ENCODE measurements around the gene ALKBH5. TPM values are rescaled to one million over a fixed set of nuclear protein-coding genes. Genes with fewer than 3 reads are reported as not detected.
A peak's percentile ranks its signal among the peaks of the same experiment; 100 is the strongest.

The ALKBH5 gene
- total and polyA plus RNA-seq, 9 of the 15 experiments (the other 6 are each of a cell fraction or from before 2014, with no cell fraction given): 11.4 to 70.0 (median 47.4) TPM

- TF ChIP-seq ZNF655 (CRISPR knock-in tag; IDR thresholded peaks at IDR 0.05): no peak
- TF ChIP-seq ZNF263 (CRISPR knock-in tag; IDR thresholded peaks at IDR 0.05; ENCODE audit: borderline replicate concordance): 0 out of 2 replicates have a peak, but pooled peaks have one; percentile 30
- no peak for TF ChIP-seq ZBTB34 (CRISPR knock-in tag; IDR thresholded peaks at IDR 0.05)
- TF ChIP-seq FOXO4 (CRISPR knock-in tag; IDR thresholded peaks at IDR 0.05): no peak
- TF ChIP-seq ZBTB12 (CRISPR knock-in tag; IDR thresholded peaks at IDR 0.05): no peak
- no peak for TF ChIP-seq ZNF253 (CRISPR knock-in tag; conservative IDR thresholded peaks at IDR 0.05)
- TF ChIP-seq TAF9B (IDR thresholded peaks at IDR 0.05; ENCODE audit: partially characterized antibody): no peak
- TF ChIP-seq ETS2 (tag; IDR thresholded peaks at IDR 0.05; ENCODE audit: borderline replicate concordance, poor library complexity, severe bottlenecking): no peak
- TF ChIP-seq JUN (IDR thresholded peaks at IDR 0.05; ENCODE audit: borderline replicate concordance, low read depth, low read length): no peak
- TF ChIP-seq JUN (CRISPR knock-in tag; IDR thresholded peaks at IDR 0.05; ENCODE audit: borderline replicate concordance): no peak
- TF ChIP-seq ZNF707 (CRISPR knock-in tag; conservative IDR thresholded peaks at IDR 0.05): no peak
- no peak for TF ChIP-seq CBX2 (IDR thresholded peaks at IDR 0.05; ENCODE audit: insufficient read depth, low read length, poor library complexity, severe bottlenecking)
- TF ChIP-seq ID3 (CRISPR knock-in tag; IDR thresholded peaks at IDR 0.05): no peak
- no peak for TF ChIP-seq ID3 (tag; IDR thresholded peaks at IDR 0.05)
- TF ChIP-seq PBX2 (CRISPR knock-in tag; IDR thresholded peaks at IDR 0.05; ENCODE audit: low read depth): no peak
- no peak for TF ChIP-seq PBX2 (tag; conservative IDR thresholded peaks at IDR 0.05; ENCODE audit: low read depth)
- TF ChIP-seq EHMT2 (IDR thresholded peaks at IDR 0.05): no peak
Measured at GRCh38 chr17:18182110-18182977, 1.3 kb upstream of the ALKBH5 start (continued).
